Mesenchymal stem cell (in vitro differentiated cells and primary cell): ENCODE data around the gene OR4Q2.

Experiments
- DNase-seq: peaks from one replicate; pipeline ENCODE4 v3.0.0-alpha.2; 2013
- H2AFZ ChIP-seq: one replicate; pipeline ENCODE4 v1.6.1; 2013; ENCODE audit warnings: low read depth, mild to moderate bottlenecking, control low read depth, inconsistent platforms, low read length, moderate library complexity
- H2AK5ac ChIP-seq: 2 replicates; pipeline ENCODE4 v1.6.1; 2013; ENCODE audit warnings: low read length, moderate library complexity, mild to moderate bottlenecking, inconsistent platforms; ENCODE audit not compliant: severe bottlenecking
- H2BK120ac ChIP-seq: one replicate; pipeline ENCODE4 v1.6.1; 2013; ENCODE audit warnings: low read depth, mild to moderate bottlenecking, inconsistent platforms, low read length, moderate library complexity
- H2BK12ac ChIP-seq, 2 experiments: one replicate each; pipeline ENCODE4 v1.6.1; 2013; ENCODE audit warnings: inconsistent platforms in 2 of 2, low read length in 2 of 2, mild to moderate bottlenecking in 2 of 2, moderate library complexity in 2 of 2, control low read depth in 1 of 2
- H2BK15ac ChIP-seq: one replicate; pipeline ENCODE4 v1.6.1; 2013; ENCODE audit warnings: mild to moderate bottlenecking, low read depth, inconsistent platforms; ENCODE audit not compliant: poor library complexity, severe bottlenecking
- H2BK5ac ChIP-seq: 2 replicates; pipeline ENCODE4 v1.6.1; 2013; ENCODE audit warnings: low read depth, mild to moderate bottlenecking, low read length, control low read depth, inconsistent platforms; ENCODE audit not compliant: poor library complexity, severe bottlenecking
- H3K14ac ChIP-seq, 2 experiments: one replicate each; pipeline ENCODE4 v1.6.1; 2013; ENCODE audit warnings: inconsistent platforms in 2 of 2, low read length in 2 of 2, control low read depth in 1 of 2, mild to moderate bottlenecking in 1 of 2, moderate library complexity in 1 of 2
- H3K18ac ChIP-seq, 2 experiments: one replicate each; pipeline ENCODE4 v1.6.1; 2013; ENCODE audit warnings: inconsistent platforms in 2 of 2, low read length in 2 of 2, control low read depth in 1 of 2, low read depth in 1 of 2, mild to moderate bottlenecking in 1 of 2
- H3K23ac ChIP-seq, 2 experiments: one replicate each; pipeline ENCODE4 v1.6.1; 2013; ENCODE audit warnings: inconsistent platforms in 2 of 2, low read length in 2 of 2, mild to moderate bottlenecking in 2 of 2, moderate library complexity in 2 of 2, control low read depth in 1 of 2
- H3K27ac ChIP-seq: 2 replicates; pipeline ENCODE4 v1.5.1; 2013; ENCODE audit warnings: mild to moderate bottlenecking, moderate library complexity, low read length, control low read depth, inconsistent platforms; ENCODE audit not compliant: poor library complexity, severe bottlenecking
- H3K27me3 ChIP-seq, 2 experiments: 2 replicates each; pipeline versions ENCODE4 v1.6.1 to v1.7.0; 2013; ENCODE audit warnings: low read length in 2 of 2, mild to moderate bottlenecking in 2 of 2, moderate library complexity in 2 of 2, control low read depth in 1 of 2, inconsistent platforms in 1 of 2; ENCODE audit not compliant: control insufficient read depth in 1 of 2, insufficient read depth in 1 of 2
- H3K36me3 ChIP-seq, 2 experiments: 2 replicates each; pipeline versions ENCODE4 v1.6.1 to v1.7.0; 2013; ENCODE audit warnings: low read length in 2 of 2, control low read depth in 1 of 2, inconsistent platforms in 1 of 2, low read depth in 1 of 2, mild to moderate bottlenecking in 1 of 2; ENCODE audit not compliant: insufficient read depth in 2 of 2, control insufficient read depth in 1 of 2
- H3K4ac ChIP-seq, 2 experiments: one replicate each; pipeline ENCODE4 v1.6.1; 2013; ENCODE audit warnings: inconsistent platforms in 2 of 2, low read length in 2 of 2, mild to moderate bottlenecking in 2 of 2, moderate library complexity in 2 of 2, control low read depth in 1 of 2, low read depth in 1 of 2
- H3K4me1 ChIP-seq: 2 replicates; pipeline ENCODE4 v1.6.1; 2013; ENCODE audit warnings: low read depth, low read length, control low read depth; ENCODE audit not compliant: control insufficient read depth, insufficient read depth
- H3K4me2 ChIP-seq: 2 replicates; pipeline ENCODE4 v1.6.1; 2013; ENCODE audit warnings: low read length, mild to moderate bottlenecking, inconsistent platforms; ENCODE audit not compliant: poor library complexity, severe bottlenecking
- H3K4me3 ChIP-seq, 2 experiments: 2 replicates each; pipeline versions ENCODE4 v1.5.1 to v1.7.0; 2013; ENCODE audit warnings: low read length in 2 of 2, mild to moderate bottlenecking in 2 of 2, control low read depth in 1 of 2, low read depth in 1 of 2; ENCODE audit not compliant: insufficient read depth in 1 of 2
- H3K79me1 ChIP-seq: replicated peaks from 2 replicates; pipeline ENCODE4 v1.6.1; 2013; ENCODE audit warnings: mild to moderate bottlenecking, control low read depth, low read length, inconsistent platforms; ENCODE audit not compliant: poor library complexity, severe bottlenecking
- H3K9ac ChIP-seq: 2 replicates; pipeline ENCODE4 v1.7.0; 2013; ENCODE audit warnings: mild to moderate bottlenecking, low read length, moderate library complexity
- H3K9me3 ChIP-seq: 2 replicates; pipeline ENCODE4 v1.7.0; 2013; ENCODE audit warnings: mild to moderate bottlenecking, low read length; ENCODE audit not compliant: control insufficient read depth
- H4K8ac ChIP-seq: one replicate; pipeline ENCODE4 v1.6.1; 2013; ENCODE audit warnings: inconsistent platforms, mild to moderate bottlenecking, low read length, moderate library complexity
- H4K91ac ChIP-seq: one replicate; pipeline ENCODE4 v1.6.1; 2013; ENCODE audit warnings: mild to moderate bottlenecking, low read length, inconsistent platforms
- WGBS: methylation state at CpG from one replicate; pipeline ENCODE4 v1.1.7; 2013; ENCODE audit warnings: mixed read lengths; 5-methylcytosine and 5-hydroxymethylcytosine counted together

The OR4Q2 gene

DNA sequence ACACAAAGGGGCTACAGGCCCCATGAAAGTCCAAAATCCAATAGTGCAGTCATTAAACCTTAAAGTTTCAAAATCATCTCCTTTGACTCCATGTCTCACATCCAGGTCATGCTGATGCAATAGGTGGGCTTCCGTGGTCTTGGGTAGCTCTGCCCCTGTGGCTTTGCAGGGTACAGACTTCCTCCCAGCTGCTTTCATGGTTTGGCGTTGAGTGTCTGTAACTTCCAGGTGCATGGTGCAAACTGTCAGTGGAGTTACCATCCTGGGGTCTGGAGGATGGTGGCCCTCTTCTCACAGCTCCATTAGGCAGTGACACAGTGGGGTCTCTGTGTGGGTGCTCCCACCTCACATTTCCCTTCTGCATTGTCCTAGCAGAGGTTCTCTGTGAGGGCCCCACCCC is 8.5 kb upstream of the OR4Q2 start:
- no peaks in the 10 kb centered on the region for H3K4me1 ChIP-seq
- H3K9ac ChIP-seq, result no peak overlapping the region
- no peak overlapping the region for H2BK120ac ChIP-seq
- no peak overlapping the region for H3K23ac ChIP-seq
- H2AFZ ChIP-seq, result no peak overlapping the region
- H2AK5ac ChIP-seq, result no peak overlapping the region
- 41% methylated on average over 2 of the region's 2 CpGs for WGBS
- no peak overlapping the region for H2BK15ac ChIP-seq
- H3K18ac ChIP-seq, result no peak overlapping the region
- H3K4me3 ChIP-seq, result no peak overlapping the region
- no peak overlapping the region for H3K14ac ChIP-seq
- H3K4me2 ChIP-seq, result no peak overlapping the region
- H4K8ac ChIP-seq, result no peak overlapping the region
- no peak overlapping the region for H2BK12ac ChIP-seq
- H3K36me3 ChIP-seq, result no peaks in the 10 kb centered on the region
- no peaks in the 10 kb centered on the region for H3K9me3 ChIP-seq
- no peak overlapping the region for H3K4ac ChIP-seq
- H2BK5ac ChIP-seq, result no peak overlapping the region
- no peak overlapping the region for H4K91ac ChIP-seq
- no peaks in the 10 kb centered on the region for H3K79me1 ChIP-seq
- no peaks in the 10 kb centered on the region for H3K27me3 ChIP-seq
- H3K27ac ChIP-seq, result no peak overlapping the region
- no peak for DNase-seq

DNA sequence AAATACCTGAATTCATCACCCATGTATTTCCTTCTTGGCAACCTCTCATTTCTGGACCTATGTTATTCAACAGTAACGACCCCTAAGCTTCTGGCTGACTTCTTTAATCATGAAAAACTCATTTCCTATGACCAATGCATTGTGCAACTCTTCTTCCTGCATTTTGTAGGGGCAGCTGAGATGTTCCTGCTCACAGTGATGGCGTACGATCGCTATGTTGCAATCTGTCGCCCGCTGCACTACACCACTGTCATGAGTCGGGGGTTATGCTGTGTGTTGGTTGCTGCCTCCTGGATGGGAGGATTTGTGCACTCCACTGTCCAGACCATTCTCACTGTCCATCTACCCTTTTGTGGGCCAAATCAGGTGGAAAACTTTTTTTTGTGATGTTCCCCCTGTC is 356 bp downstream of the OR4Q2 start:
- Histone ChIP-seq H4K91ac (no peak overlapping the region), H3K4ac (no peak overlapping the region), H3K4me1 (no peaks in the 10 kb centered on the region), H3K4me3 (no peak overlapping the region), H3K4me2 (no peak overlapping the region), H3K36me3 (no peaks in the 10 kb centered on the region), H3K9ac (no peak overlapping the region), H4K8ac (no peak overlapping the region), H2BK15ac (no peak overlapping the region), H3K9me3 (peaks cover 4% of the 10 kb centered on the region), H2AK5ac (no peak overlapping the region), H2BK5ac (no peak overlapping the region), H2BK12ac (no peak overlapping the region), H3K18ac (no peak overlapping the region), H2BK120ac (no peak overlapping the region), H3K27me3 (no peaks in the 10 kb centered on the region), H3K23ac (no peak overlapping the region), H3K79me1 (no peaks in the 10 kb centered on the region), H3K14ac (no peak overlapping the region), H3K27ac (no peak overlapping the region), H2AFZ (no peak overlapping the region)
- DNase-seq, result no peak
- WGBS, result 70% methylated on average over 7 of the region's 7 CpGs

DNA sequence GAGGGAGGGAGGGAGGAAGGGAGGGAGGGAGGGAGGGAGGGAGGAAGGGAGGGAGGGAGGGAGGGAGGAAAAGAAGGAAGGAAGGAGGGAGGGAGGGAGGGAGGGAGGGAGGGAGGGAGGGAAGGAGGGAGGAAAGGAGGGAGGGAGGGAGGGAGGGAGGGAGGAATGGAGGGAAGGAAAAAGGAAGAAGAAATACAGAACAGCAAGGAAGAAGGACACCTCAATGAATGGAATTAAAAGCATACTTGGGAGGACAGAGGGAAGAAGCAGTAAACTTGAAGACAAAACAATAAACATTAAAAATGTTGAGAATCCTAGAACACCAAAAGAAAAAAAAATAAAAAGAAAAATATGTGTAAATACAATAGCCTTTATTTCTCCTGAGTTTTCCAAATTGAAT is 6.2 kb downstream of the OR4Q2 start:
- Histone ChIP-seq H3K4me3 (no peak overlapping the region), H3K36me3 (no peaks in the 10 kb centered on the region), H3K4me2 (no peak overlapping the region), H2AK5ac (no peak overlapping the region), H2BK12ac (no peak overlapping the region), H3K4me1 (no peaks in the 10 kb centered on the region), H3K9me3 (peaks cover 13% of the 10 kb centered on the region), H2BK5ac (no peak overlapping the region), H3K14ac (no peak overlapping the region), H2AFZ (no peak overlapping the region), H2BK15ac (no peak overlapping the region), H4K8ac (no peak overlapping the region), H3K23ac (no peak overlapping the region), H4K91ac (no peak overlapping the region), H3K27ac (no peak overlapping the region), H3K27me3 (no peaks in the 10 kb centered on the region), H2BK120ac (no peak overlapping the region), H3K9ac (no peak overlapping the region), H3K18ac (no peak overlapping the region), H3K79me1 (no peaks in the 10 kb centered on the region), H3K4ac (no peak overlapping the region)
- DNase-seq, result no peak

DNA sequence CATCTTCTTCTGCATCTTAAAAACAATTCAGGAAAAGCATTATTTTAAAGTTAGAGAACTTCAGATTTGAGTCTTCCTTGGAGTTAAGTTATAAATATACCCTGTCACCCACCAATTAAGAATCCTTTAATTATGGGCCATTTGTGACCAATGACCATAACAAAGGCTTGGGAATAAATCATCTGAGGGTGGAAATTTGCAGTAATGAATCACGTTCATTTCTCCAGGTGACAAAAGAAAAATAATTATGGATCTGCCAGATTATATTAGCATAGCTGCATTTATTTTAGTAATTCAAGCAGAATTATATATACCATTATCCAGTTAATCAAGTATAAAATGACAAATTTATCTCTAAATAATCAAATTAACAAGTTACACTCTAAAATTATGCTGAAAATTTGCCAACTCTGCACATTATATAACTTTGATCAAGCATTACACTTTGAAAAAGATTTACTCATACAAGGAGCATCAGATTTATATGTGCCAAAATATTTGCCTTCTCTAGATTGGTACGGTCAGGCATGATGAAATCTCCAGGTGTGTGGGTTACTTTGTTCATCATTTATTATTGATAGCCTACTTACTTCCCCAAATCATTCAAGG is 17.4 kb downstream of the OR4Q2 start, which contains the start of gene OR4K14:
OR4K14 (minus strand) TSS at position 51 of the 609 bp plus-strand sequence. CDS start 4,114 bp downstream, outside the sequence.
- Histone ChIP-seq H2BK15ac (no peak within 1 kb of the TSS), H4K8ac (no peak within 1 kb of the TSS), H2BK12ac (no peak within 1 kb of the TSS), H2AFZ (no peak within 1 kb of the TSS), H3K9me3 (peaks cover 13% of the 10 kb centered on the region), H3K36me3 (no peaks in the 10 kb centered on the region), H2BK5ac (no peak within 1 kb of the TSS), H3K9ac (no peak within 1 kb of the TSS), H3K79me1 (no peaks in the 10 kb centered on the region), H3K18ac (no peak within 1 kb of the TSS), H2AK5ac (no peak within 1 kb of the TSS), H3K14ac (no peak within 1 kb of the TSS), H3K4me1 (no peaks in the 10 kb centered on the region), H3K4me2 (no peak within 1 kb of the TSS), H3K27ac (no peak within 1 kb of the TSS), H3K4ac (no peak within 1 kb of the TSS), H3K4me3 (no peak within 1 kb of the TSS), H4K91ac (no peak within 1 kb of the TSS), H3K27me3 (no peaks in the 10 kb centered on the region), H2BK120ac (no peak within 1 kb of the TSS), H3K23ac (no peak within 1 kb of the TSS)
- DNase-seq, result no peak
- no CpG with 5 or more reads among the region's 2 CpGs for WGBS
